Measurements from ENCODE around the gene CAND2. TPM values are rescaled to one million over a fixed set of nuclear protein-coding genes. Genes with fewer than 3 reads are reported as not detected.

Gene CAND2
- total and polyA plus RNA-seq, 2 experiments from 2014 or later: 5.6 to 20.5 TPM

GRCh38 chr3:12862387-12862786, 65.9 kb downstream of the CAND2 start:
- Histone ChIP-seq H3K4me2 (no peak overlapping the region), H4K20me1 (replicated peaks; ENCODE audit: insufficient read depth) (no peaks in the 10 kb centered on the region), H3K36me3 (ENCODE audit: insufficient read depth) (no peaks in the 10 kb centered on the region), H3F3A (replicated peaks; ENCODE audit: low read depth) (no peaks in the 10 kb centered on the region), H3K27ac (ENCODE audit: low read depth) (no peak overlapping the region), H3K4me1 (ENCODE audit: insufficient read depth) (no peaks in the 10 kb centered on the region), H3K9me2 (ENCODE audit: insufficient read depth) (no peaks in the 10 kb centered on the region), H2AFZ (no peak overlapping the region), H3K4me3 (no peak overlapping the region), H3K79me2 (replicated peaks; ENCODE audit: insufficient read depth) (no peaks in the 10 kb centered on the region), H3K27me3 (ENCODE audit: insufficient read depth) (no peaks in the 10 kb centered on the region)
- Mint-ChIP-seq H3K27ac (no peak overlapping the region), H3K36me3 (ENCODE audit: low read depth) (peaks cover 4% of the 10 kb centered on the region; the same call in 1 of the 3 replicates), H3K4me3 (no peak overlapping the region), H3K9me3 (peaks cover 18% of the 10 kb centered on the region), H3K27me3 (ENCODE audit: insufficient read depth, low read depth, poor library complexity) (peaks cover 12% of the 10 kb centered on the region), H3K4me1 (no peaks in the 10 kb centered on the region; the same call in 2 of the 3 replicates)
- DNase-seq (ENCODE audit: low spot score) (no peak), ATAC-seq (no peak)
- no peak for TF ChIP-seq CREB1 (CRISPR knock-in tag; IDR thresholded peaks at IDR 0.05; ENCODE audit: low read depth)
- no peak for TF ChIP-seq ZNF114 (CRISPR knock-in tag; IDR thresholded peaks at IDR 0.05)
- TF ChIP-seq REST (IDR thresholded peaks at IDR 0.05; ENCODE audit: unreplicated experiment): no peak
- TF ChIP-seq ZNF462 (CRISPR knock-in tag; IDR thresholded peaks at IDR 0.05): no peak
- TF ChIP-seq STAT1 (IDR thresholded peaks at IDR 0.05; ENCODE audit: unreplicated experiment): no peak
